ENCODE data around the gene PLCXD3. TPM values are rescaled to one million over a fixed set of nuclear protein-coding genes. Genes with fewer than 3 reads are reported as not detected.

PLCXD3 gene
- total and polyA plus RNA-seq, 2 of the 8 experiments (the other 6 are each of a cell fraction or from before 2014, with no cell fraction given), result 0.03 to 0.07 TPM

GRCh38 chr5:41539454-41539853 is 29.1 kb upstream of the PLCXD3 start:
- Histone ChIP-seq H3K4ac (replicated peaks; ENCODE audit: insufficient read length, low read depth, low read length) (no peak overlapping the region), H2BK12ac (ENCODE audit: low read depth, low read length) (no peak overlapping the region), H4K20me1 (replicated peaks in 1 of 2; ENCODE audit: control insufficient read depth in 1 of 2, insufficient read depth in 2 of 2, low read length in 2 of 2) (no peaks in the 10 kb centered on the region), H2BK15ac (ENCODE audit: low read length) (no peak overlapping the region), H3K9ac (replicated peaks in 1 of 4; ENCODE audit: extremely low read depth in 1 of 4, low read depth in 3 of 4, low read length in 3 of 4) (no peak overlapping the region), H3K4me1 (replicated peaks in 1 of 4; ENCODE audit: control insufficient read depth in 3 of 4, insufficient read depth in 4 of 4, low read length in 3 of 4) (no peaks in the 10 kb centered on the region), H3K56ac (replicated peaks; ENCODE audit: insufficient read length, low read depth, low read length) (no peak overlapping the region), H3K4me3 (ENCODE audit: extremely low read depth in 1 of 4, insufficient read depth in 2 of 4, low read depth in 3 of 4, low read length in 4 of 4) (no peak overlapping the region), H3K27ac (ENCODE audit: low read depth, low read length) (no peak overlapping the region), H3K4me2 (ENCODE audit: insufficient read depth in 1 of 2, low read depth in 2 of 2, low read length in 2 of 2) (no peak overlapping the region), H2BK5ac (ENCODE audit: low read depth, low read length) (no peak overlapping the region), H3K9me3 (ENCODE audit: insufficient read depth in 2 of 2, low read depth in 1 of 2, low read length in 1 of 2) (no peaks in the 10 kb centered on the region), H3K23me2 (ENCODE audit: low read depth, low read length) (no peaks in the 10 kb centered on the region), H2BK20ac (ENCODE audit: low read length) (no peak overlapping the region), H2AFZ (ENCODE audit: low read length) (no peak overlapping the region), H2BK120ac (replicated peaks; ENCODE audit: low read depth, low read length) (no peak overlapping the region), H3K27me3 (replicated peaks in 1 of 4; ENCODE audit: control insufficient read depth in 3 of 4, extremely low read depth in 1 of 4, insufficient read depth in 3 of 4, low read length in 3 of 4) (no peaks in the 10 kb centered on the region; a peak in 1 of 7 replicates), H4K8ac (ENCODE audit: extremely low read depth, insufficient read depth, low read length) (no peak overlapping the region), H3K18ac (ENCODE audit: extremely low read depth, low read length) (no peak overlapping the region), H4K5ac (ENCODE audit: insufficient read length, low read depth, low read length) (no peak overlapping the region), H3K79me2 (ENCODE audit: control insufficient read depth in 1 of 2, insufficient read depth in 2 of 2, low read length in 2 of 2) (no peaks in the 10 kb centered on the region), H2AK5ac (ENCODE audit: low read depth, low read length) (no peak overlapping the region), H4K91ac (replicated peaks; ENCODE audit: insufficient read length, low read length) (no peak overlapping the region), H3K36me3 (ENCODE audit: control insufficient read depth in 2 of 4, insufficient read depth in 4 of 4, low read length in 3 of 4) (no peaks in the 10 kb centered on the region), H3K23ac (ENCODE audit: insufficient read length) (no peak overlapping the region), H3K14ac (ENCODE audit: insufficient read length) (no peak overlapping the region), H3K79me1 (ENCODE audit: low read depth, low read length) (no peaks in the 10 kb centered on the region)
- WGBS, 2 experiments (ENCODE audit: extremely low coverage in 1 of 2, insufficient coverage in 1 of 2, insufficient read length in 1 of 2, insufficient replicate concordance in 2 of 2, low coverage in 1 of 2, low lambda C conversion rate in 2 of 2, missing lambda C conversion rate in 1 of 2), result 83% methylated on average over 2 of the region's 2 CpGs; no CpG with 5 or more reads in 1 of the 2 experiments
- no peak for TF ChIP-seq MAFK (IDR thresholded peaks at IDR 0.05; ENCODE audit: low read depth, low read length)
- no peak for TF ChIP-seq BACH1 (IDR thresholded peaks at IDR 0.05; ENCODE audit: low read length)
- TF ChIP-seq YY1 (IDR thresholded peaks at IDR 0.05; ENCODE audit: low read depth, low read length), result no peak
- TF ChIP-seq TAF7 (optimal IDR thresholded peaks at IDR 0.05; ENCODE audit: borderline replicate concordance, low read depth, low read length), result no peak
- TF ChIP-seq, protein P1, sequence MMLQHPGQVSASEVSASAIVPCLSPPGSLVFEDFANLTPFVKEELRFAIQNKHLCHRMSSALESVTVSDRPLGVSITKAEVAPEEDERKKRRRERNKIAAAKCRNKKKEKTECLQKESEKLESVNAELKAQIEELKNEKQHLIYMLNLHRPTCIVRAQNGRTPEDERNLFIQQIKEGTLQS (IDR thresholded peaks at IDR 0.05; ENCODE audit: insufficient read depth, low read depth, low read length), result no peak
- no peak for TF ChIP-seq SP4 (IDR thresholded peaks at IDR 0.05; ENCODE audit: low read length)
- TF ChIP-seq GABPA (IDR thresholded peaks at IDR 0.05; ENCODE audit: borderline replicate concordance, insufficient read depth, low read length), result no peak
- TF ChIP-seq MAX (IDR thresholded peaks at IDR 0.05), result no peak
- no peak for TF ChIP-seq KDM5A (IDR thresholded peaks at IDR 0.05; ENCODE audit: low read length)
- no peak for TF ChIP-seq HDAC2 (IDR thresholded peaks at IDR 0.05; ENCODE audit: borderline replicate concordance in 1 of 2, low read depth in 2 of 2, low read length in 2 of 2)
- DNase-seq (ENCODE audit: low read depth in 1 of 2, low spot score in 2 of 2) (no peak), FAIRE-seq (no peak)
- ChIA-PET POLR2A (ENCODE audit: partially characterized antibody) (no interaction called here), CTCF (ENCODE audit: partially characterized antibody) (interaction anchor here (0.6 to 1.4 kb wide), 3 partner anchors 12 to 270 kb away, joined by 3 to 9 read pairs (median 3); no protein-coding TSS in a partner anchor)
